Measurements from ENCODE around the gene TBC1D3E.
"Not testable (repeated sequence)": the region's sequence is repeated elsewhere in the genome, so short reads cannot be mapped to it uniquely, and the experiment has no call there.

The TBC1D3E gene

GRCh38 chr17:38127651-38128050 lies at the start of gene TBC1D3E:
TSS of gene TBC1D3E (plus strand) at chr17:38127951. CDS start at chr17:38129496, 1,545 bp downstream.
- DNase-seq: not testable (repeated sequence)

- DNase-seq: not testable (repeated sequence)
Measured at GRCh38 chr17:38087344-38087743, 40.4 kb upstream of the TBC1D3E start.

GRCh38 chr17:38088120-38088519 lies 39.6 kb upstream of the TBC1D3E start:
- not testable (repeated sequence) for DNase-seq

GRCh38 chr17:38094059-38094694 lies 33.6 kb upstream of the TBC1D3E start:
- not testable (repeated sequence) for DNase-seq

DNA sequence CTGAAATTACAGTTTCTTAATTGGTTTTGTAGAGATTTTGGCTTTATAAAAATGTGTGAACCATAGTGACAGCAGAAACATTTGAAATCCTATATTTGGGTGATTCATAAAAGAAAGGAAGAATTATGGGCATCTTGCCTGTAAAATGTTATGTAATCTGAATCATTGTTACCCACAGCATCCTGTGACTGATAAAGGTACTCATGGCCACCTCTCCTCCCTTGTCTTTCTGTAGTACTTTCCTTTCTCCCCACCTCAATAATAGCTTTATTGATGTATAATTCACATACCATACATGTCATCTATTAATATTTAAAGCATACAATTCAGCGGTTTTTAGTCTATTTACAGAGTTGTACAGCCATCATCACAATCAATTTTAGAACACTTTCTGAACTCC lies 28.5 kb upstream of the TBC1D3E start:
- not testable (repeated sequence) for DNase-seq

- DNase-seq: not testable (repeated sequence)
Measured at GRCh38 chr17:38119829-38120228, 7.9 kb upstream of the TBC1D3E start.

DNA sequence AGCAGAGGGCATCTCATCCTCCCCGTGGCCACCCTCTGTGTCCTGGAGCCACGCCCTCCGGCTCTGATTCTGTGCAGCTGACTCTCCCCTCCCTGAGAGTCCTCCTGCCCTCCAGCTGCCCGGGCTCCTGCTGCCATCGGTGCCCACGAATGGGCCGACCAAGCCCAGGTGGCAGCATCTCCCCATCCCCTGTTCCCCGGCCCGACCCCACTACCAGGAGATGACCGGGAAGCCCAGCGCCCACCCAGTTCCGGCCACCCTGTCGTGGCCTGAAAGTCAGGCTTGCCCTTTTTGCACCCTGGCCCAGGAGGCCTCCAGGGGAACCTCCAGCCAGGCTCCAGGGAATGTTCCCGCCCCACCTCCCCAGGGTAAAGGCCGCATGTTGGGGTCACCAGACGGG lies 7.1 kb downstream of the TBC1D3E start:
- DNase-seq: not testable (repeated sequence)
